Measurements from ENCODE around the gene NPPC.
"Not testable (repeated sequence)": the region's sequence is repeated elsewhere in the genome, so short reads cannot be mapped to it uniquely, and the experiment has no call there.

The NPPC gene, protein sequence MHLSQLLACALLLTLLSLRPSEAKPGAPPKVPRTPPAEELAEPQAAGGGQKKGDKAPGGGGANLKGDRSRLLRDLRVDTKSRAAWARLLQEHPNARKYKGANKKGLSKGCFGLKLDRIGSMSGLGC

DNA sequence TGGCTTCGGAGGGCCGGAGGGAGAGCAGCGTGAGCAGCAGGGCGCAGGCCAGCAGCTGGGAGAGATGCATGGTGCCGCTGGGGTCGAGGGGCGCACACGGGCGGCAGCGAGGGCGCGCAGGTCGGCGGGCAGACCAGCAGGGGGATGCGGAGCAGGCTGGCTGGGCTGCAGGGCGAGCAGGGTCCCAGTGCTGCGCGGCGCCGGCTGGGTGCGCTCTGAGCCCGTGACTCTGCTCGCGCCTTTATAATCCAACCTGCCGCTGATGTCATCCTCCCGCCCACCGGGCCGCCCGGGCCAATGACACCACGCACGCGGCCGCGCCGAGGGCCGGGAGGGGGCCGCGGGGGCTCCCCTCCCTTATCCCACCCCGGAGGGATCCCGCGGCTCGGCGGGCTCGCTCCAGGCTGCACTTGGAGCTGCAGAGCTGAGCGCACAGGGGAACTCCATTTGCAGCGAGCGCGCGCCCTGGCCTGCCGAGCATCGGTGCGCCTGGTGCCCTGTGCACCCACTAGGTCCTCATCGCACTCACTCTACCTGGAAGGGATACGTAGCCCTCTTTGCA, at the start of gene NPPC:
NPPC (minus strand) TSS at position 217 of the 562 bp plus-strand sequence; CDS start at position 70, 147 bp downstream.
- DNase-seq, result no peak

DNA sequence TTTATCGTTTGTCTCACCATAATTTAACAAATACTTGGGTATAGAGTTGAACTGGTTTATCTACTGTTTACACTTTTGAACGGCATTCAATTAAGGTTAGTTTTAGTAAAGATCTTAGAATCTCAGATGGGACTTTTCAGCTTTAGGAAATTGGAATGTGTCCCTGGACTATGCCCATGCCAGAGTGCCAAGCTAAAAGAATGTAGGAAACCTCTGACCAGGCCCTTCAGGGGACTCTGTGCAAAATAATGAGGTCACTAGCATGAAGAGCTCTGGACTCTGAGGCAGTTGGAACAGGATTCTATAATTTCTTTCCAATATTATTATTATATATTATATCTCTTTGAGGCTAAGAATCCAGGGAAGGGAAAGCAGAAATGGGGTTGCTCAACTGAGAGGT, 48.8 kb upstream of the NPPC start:
- DNase-seq, result no peak

DNA sequence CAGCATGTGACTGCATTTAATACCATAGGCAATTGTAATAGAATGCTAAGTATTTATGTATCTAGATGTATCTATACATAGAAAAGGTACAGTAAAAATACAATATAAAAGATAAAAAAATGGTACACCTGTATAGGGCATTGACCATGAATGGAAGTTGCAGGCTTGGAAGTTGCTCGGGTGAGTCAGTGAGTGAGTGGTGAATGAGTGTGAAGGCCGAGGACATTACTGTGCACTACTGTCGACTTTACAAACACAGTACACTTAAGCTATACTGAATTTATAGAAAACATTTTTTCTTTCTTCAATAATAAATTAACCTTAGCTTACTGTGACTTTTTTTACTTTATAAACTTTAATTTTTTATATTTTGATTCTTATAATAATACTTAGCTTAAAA, 44.3 kb upstream of the NPPC start:
- DNase-seq, result no peak

DNA sequence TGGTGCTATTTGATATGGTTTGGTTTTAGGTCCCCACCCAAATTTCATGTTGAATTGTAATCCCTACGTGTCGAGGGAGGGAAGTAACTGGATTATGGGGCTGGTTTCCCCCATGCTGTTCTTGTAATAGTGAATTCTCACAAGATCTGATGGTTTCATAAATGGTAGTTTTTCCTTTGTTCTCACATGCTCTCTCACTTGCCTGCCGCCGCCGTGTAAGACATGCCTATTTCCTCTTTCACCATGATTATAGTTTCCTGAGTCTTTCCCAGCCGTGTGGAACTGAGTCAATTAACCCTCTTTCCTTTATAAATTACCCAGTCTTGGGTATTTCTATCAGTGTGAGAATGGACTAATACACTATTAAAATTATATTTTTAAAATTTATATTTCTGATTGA, 42.6 kb upstream of the NPPC start:
- no peak for DNase-seq

DNA sequence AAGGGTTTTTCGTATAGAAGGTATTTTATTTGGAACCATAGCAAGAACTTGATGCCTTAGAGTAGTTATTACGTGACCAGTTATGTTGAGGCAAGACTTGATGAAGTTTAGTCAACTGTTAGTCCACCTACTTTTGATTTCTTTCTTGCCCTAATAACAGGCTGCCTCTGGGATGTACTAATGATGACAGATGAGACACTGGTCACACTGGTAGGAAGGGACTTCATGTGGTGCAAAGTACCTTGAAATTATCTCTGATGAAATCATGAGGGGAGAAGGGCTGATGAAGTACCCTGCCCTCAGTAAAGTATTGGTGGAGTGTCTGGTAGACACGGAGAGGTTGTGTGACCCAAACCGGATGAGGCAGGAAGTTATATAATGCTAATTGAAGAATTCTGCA, 40.7 kb upstream of the NPPC start:
- DNase-seq, result no peak

DNA sequence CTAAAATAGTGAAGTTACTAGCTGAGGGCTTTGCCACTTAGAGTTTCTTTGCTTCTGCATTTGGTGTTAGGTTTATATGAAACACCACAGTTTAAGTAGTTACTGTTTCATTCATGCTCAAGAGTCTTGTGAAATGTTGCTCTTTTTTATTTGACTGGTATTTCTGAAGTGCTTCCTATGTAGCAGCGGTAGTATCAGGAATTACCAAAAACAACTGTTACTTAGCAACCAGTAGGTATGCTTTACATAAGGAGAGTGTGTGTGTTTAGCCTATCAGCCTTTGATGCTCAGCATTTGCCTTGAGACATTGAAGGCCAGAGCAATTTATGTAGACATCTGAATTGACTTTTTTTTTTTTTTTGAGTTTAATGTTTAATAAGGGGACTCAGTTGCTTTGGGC, 38.9 kb upstream of the NPPC start:
- DNase-seq, result peak; percentile 32

DNA sequence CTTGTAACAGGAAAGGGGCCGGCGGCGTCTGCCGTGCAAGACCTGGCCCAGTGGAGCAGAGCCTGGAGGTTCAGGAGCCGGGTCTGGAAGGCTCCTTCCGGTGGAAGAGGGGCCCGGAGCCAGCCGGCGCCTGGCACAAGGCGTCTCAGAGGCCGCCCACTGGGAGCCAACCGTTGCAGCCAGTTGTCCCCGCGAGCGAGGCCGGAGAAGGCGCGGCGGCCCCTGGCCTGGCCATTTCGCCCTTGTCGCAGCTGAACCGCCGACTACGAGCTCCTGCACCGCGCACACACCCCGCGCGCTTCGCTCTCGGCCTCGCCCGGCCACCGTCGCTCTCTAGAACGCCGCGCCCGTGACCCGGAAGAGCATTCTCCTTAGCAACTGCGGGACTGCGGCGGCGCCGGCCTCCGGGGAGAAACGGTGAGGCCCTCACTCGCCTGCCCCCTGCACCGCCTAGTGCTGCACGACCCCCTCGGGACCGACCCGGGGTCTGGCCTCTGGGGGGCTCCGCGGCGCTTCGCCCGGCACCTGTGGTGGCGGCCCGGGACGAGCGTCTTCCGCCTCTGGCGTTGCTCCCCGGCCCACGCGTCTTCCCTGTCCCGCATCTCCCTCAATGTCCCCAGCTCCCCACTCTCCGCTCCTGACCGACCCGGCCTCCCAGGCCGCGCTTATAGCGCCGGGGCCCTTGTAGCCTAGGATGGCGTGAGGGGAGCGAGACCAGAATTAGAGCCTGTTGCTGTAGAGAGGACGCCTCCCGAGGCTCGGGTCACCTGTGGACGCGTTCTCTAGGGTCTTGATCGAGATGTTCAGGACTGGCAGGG, 35.4 kb upstream of the NPPC start, which contains the start of gene DIS3L2:
DIS3L2 (plus strand) TSS at position 365 of the 818 bp plus-strand sequence. CDS start 53,215 bp downstream, outside the sequence.
- DNase-seq, result peak; percentile 67

DNA sequence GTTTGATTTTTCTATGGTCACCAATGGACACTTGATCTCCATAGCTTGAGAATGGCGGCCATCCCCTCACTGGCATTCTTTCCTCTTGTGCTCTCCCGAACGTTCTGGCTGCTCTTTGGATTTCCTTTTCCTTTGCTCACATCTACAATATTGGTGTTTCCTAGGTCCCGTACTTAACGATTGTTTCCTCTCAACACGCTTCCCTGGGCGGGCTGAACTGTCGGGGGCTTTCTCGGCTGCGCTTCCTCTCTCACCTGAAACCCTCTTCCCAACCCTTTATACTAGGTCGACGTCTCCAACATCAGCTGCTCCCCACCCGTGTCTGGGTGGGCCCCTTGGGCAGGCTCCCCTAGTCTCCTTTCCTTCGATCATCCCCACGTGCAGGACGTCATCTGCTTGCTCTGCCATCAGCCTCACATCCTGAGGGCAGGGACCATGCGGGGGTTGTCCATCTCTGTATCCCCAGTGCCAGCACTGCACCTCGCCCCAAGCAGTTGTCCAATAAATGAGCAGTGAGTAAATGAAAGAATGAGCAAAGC, 34.7 kb upstream of the NPPC start:
- no peak for DNase-seq

DNA sequence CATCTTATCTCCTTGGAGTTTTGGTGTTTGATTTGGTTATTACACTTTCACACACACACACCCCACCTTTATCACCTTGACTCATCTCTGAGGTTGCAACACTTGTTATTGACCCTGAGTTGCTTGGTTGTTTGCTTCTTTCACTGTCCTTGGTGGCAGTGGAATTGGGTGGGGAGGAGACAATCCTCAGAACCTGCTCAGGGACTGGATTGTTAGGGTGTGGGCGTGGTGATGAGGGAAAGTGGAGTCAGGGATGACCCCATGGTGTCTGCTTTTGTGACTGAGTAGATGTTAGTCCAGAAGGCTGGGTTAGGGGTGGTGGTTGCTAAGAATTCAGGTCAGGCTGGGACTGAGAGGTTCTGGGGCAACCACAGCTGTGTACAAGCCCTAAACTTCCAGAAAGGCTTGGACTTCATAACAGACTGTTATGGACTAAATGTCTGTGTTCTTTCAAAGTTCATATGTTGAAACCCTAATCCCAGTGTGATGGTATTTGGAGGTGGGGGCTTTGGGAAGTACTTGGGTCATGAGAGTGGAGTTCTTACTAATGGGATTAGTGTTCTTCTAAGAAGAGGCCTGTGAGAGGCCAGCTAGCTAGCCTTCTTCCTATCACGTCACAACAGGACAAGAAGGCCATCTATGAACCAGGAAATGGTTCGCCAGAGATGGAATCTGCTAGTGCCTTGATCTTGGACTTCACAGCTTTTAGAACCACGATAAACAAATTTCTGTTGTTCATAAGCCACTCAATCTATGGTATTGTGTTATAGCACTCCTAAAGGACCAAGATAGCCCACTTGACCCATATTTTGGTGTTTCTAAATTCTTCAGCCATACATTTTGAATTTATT, 31.9 kb upstream of the NPPC start:
- DNase-seq, result no peak

DNA sequence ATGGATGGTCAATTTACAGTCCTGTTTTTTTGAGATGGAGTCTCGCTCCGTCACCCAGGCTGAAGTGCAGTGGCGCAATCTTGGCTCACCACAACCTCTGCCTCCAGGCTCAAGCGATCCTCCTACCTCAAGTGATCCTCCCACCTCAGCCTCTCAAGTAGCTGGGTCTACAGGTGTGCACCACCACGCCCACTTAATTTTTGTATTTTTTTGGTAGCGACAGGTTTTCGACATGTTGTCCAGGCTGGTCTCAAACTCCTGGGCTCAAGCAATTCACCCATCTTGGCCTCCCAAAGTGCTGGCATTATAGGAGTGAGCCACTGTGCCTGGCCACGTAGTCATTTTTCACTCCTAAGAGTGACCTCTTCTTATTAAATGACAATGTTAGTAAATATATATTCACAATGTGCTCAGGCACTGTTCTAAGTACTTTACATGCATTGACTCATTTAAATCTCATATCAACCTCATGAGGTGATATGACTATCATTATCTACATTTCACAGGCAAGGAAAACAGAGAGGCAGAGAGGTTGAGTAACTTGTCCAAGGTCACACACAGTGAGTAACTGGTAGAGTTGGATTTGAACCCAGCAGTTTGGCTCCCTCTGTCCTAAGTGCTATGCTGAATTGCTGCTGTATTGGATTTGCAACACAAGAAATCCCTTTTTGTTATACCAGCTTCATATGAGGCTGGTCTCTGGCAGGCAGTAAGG, 29.7 kb upstream of the NPPC start:
- DNase-seq, result no peak

DNA sequence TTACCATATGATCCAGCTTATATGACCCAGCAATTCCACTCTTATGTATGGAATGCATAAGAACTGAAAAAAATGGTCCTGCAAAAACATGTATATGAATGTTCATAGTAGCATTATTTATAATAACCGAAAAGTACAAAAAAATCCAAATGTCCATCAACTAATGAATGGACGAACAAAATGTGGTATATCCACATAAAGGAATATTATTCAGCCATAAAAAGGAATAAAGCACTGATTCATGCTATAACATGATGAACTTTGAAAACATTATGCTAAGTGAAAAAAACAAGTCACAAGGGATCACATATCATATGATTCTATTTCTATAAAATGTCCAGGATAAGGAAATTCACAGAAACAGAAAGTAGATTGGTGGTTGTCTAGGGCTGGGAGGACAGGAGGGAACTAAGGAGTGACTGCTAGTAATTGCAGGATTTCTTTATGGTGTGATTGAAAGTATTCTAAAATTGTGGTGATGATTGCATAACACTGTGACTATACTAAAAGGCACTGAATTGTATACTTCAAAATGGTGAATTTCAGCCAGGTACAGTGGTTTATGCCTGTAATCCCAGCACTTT, 25.3 kb upstream of the NPPC start:
- DNase-seq, result no peak

DNA sequence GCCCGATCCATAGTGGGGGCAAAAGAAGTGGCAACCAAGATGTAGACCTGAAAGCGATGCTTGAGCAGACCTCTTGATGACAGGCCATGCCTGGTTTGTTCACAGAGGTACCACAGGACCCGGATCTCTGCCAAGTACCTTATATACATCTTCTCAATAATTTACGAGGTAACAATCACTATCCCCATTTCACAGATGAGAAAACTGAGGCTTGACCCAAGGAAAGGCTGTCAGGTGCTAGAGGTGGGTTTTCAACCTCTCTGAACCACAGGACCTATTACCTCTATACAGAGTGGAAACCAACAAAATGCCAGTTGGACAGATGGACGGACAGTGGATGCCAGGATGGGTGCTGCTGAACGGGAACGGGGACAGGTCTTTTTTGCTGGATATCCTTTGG, 21.5 kb upstream of the NPPC start:
- no peak for DNase-seq

DNA sequence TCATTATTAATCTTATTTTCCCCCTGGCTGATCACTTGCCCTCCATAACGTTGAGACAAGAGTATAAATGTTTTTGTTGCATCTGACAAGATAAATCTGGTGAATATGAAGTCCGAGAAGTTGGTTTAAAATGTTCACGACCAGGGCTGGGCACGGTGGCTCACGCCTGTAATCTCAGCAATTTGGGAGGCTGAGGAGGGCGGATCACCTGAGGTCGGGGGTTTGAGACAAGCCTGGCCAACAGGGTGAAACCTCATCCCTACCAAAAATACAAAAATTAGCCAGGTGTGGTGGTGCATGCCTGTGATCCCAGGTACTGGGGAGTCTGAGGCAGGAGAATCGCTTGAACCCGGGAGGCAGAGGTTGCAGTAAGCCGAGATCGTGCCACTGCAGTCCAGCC, 20.9 kb upstream of the NPPC start:
- DNase-seq, result not testable (repeated sequence)

DNA sequence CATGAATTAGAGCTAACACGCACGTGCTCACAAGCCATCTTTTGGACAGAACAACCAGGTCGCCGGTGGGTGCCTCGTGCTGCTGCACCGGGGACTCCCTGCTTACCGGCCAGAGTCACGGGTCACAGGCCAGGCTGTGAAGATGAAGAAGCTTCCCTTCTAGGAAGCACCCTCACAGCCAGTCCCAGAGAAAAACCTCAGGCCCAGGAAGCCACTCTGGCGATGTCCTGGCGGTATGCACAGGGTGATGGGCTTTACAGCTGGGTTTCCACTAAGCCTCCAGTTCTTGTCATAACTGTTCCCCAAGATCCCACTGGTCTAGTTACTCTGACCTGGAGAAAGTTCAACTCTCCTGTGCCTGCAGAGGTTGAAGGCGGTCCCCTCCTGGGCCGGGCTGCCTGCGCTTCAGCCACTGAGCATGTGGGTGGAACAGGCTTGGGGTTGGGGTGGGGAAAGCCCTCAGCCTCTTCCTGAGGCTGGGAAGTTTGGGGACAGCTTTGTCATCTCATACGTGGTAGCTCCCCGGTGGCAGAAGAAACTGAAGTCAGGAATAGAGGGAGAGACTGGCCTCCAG, 20.1 kb upstream of the NPPC start:
- DNase-seq, result no peak

DNA sequence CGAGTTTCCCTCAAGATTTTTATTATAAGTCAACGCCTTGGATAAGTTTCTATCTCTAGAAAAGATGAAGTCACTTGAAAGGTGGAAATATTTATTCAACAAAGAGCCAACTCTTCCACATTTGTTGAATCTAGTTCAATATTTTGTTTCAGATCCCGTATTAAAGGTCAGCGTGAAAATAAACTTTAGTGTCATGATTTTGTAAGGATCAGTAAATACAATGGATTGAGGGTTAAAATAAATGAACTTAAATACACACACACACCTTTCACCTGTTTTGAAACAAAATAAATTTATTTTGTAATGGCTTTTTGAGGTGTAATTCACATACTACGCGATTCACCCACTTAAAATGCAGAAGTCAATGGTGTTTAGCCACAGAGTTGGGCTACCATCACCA, 16.0 kb upstream of the NPPC start:
- DNase-seq, result no peak

DNA sequence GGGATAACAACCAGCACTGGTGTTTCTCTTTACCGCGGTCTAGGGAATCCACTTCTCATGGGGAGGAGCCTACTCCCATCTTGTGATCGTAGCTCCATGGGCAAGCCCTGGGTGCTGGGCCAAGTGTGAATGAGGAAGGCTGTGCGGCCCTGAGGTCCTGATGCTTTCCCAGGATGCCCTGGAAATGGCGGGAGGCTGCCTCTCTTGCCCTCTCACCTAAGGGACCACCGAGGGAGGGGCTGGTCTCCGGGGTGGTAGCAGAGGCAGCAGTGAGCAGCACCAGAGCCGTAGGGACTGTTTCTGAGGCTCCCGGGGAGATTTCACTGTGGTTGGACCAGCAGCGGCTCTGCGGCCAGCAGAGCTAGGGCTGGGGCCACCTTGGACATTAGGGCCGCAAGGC, 15.5 kb upstream of the NPPC start:
- DNase-seq, result no peak

DNA sequence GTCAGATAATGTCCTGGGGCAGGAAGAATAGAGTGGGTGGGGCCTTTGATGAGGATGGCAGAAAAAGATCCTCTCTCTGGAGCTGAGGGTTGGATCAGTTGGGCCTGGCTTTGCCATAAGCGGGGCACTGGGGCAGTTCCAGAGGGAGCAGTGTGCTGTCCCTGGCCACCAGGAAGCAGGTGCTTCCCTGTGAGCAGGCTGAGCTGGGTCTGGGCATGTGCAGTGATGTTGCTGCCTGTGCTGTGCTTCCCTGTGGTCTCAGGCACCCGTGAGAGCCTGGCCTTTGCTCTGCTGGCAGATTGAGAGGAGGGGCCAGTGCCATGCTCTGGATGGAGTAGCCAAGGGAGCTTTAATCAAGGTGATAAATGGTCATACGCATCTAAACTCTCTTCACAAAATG, 14.6 kb upstream of the NPPC start:
- no peak for DNase-seq

DNA sequence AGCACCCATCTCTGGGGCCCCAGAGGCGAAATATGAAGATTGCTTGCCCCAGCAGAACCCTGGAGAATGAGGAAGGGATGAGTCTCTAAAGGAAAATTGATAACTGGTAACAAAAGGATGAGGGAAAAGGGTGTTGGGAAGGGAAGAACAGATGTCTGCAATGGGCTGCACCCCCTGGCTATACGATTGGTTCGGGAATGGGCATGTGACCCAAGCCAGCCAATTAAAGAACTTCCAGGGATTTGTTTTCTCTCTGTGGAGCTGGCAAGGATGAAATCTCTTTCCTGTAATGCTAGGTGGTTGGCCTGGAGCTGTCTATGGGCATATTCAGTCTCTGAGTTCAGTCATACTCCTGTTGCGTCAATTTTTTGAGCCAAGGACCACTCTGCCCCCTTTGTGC, 12.8 kb upstream of the NPPC start:
- no peak for DNase-seq

DNA sequence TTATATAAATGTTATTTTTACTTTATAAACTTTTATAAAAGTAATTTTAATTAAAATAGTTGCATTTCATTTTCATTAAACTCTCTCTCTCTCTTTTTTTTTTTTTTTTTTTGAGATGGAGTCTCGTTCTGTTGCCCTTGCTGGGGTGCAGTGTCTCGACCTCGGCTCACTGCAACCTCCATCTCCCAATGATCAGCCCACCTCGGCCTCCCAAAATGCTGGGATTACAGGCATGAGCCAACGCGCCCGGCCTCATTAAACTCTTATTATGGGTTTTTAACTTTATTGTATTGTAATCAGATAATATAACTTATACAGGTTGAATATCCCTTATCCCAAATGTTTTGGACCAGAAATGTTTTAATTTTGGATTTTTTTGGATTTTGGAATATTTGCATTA, 10.9 kb upstream of the NPPC start:
- DNase-seq, result no peak

DNA sequence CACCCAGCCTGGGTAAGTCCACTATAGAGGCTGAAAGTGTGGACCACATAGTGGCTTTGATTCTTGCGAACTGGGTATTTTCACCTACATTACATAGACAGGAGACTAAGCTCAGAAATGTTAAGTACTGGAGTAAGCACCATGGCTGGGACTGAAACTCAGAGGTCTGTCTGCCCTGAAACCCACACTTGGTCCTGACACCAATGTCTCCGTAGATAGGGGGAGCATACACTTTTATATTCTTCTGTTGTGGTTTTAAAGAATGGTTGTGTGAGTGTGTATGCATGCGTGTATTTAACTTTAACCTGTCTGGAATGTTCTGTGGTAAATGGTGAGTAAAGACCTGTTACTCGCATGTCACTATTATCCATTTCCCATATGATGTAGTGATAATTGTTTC, 10.3 kb upstream of the NPPC start:
- no peak for DNase-seq

DNA sequence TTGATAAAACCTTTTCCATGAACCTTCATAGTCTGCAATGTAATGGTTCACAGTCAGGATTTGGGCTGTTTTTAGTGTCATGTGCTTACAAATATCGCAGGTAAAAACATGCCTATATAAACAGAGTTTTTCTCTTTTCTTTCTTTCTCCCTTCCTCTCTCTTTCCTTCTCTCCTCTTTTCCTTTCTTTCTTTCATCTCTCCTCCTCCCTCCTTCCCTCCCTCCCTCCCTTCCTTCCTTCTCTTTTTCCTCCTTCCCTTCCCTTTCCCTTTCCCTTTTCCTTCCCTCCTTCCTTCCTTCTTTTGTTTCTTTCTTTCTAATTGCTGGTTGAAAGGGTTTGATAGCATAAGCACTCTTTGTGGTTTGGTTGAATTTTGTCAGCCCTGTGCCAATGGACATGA, 9.6 kb upstream of the NPPC start:
- no peak for DNase-seq

DNA sequence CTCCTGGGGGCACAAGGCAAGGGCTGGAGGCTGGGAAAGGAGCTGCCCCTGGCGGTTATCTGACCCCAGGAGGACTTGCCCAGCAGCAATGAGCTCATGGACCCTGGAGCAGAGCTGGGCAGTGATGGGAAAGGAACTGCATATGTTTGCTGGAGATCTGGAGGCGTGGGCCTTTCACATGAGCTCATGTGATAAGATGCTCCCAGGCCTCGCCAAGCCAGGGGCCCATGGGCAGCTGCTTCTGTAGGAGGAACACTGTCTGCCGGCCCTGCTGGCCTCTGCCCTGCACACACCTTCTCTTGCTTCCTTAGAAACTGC, 9.0 kb upstream of the NPPC start:
- no peak for DNase-seq

All from NCI-H2029 (cell line).